HG03066 (cell line): ENCODE results near the gene AGFG2.
"Not testable (repeated sequence)": the region's sequence is repeated elsewhere in the genome, so short reads cannot be mapped to it uniquely, and the experiment has no call there.

Experiments used
- ATAC-seq: cut with Tn5 transposase; IDR thresholded peaks from one replicate; pipeline ENCODE4 v1.9.1; 2021; ENCODE audit warnings: low read depth; ENCODE audit not compliant: unreplicated experiment

The AGFG2 gene

GRCh38 chr7:100538654-100539435, at the start of gene AGFG2:
AGFG2 (plus strand) TSS chr7:100539203; CDS start chr7:100539347, 144 bp downstream.
- ATAC-seq: peak; percentile 93

GRCh38 chr7:100489824-100490223, 49.2 kb upstream of the AGFG2 start:
- ATAC-seq: no peak

- ATAC-seq: no peak
Observed at GRCh38 chr7:100490483-100491191, 48.4 kb upstream of the AGFG2 start.

GRCh38 chr7:100491192-100491578, 47.8 kb upstream of the AGFG2 start:
- ATAC-seq: no peak

- no peak for ATAC-seq
Observed at GRCh38 chr7:100492738-100493475, 46.1 kb upstream of the AGFG2 start.

- no peak for ATAC-seq
Observed at GRCh38 chr7:100493476-100494264, 45.3 kb upstream of the AGFG2 start.

- ATAC-seq: no peak
Observed at GRCh38 chr7:100496509-100496908, 42.5 kb upstream of the AGFG2 start.

GRCh38 chr7:100500743-100501142, 38.3 kb upstream of the AGFG2 start:
- ATAC-seq: not testable (repeated sequence)

GRCh38 chr7:100504031-100504430, 35.0 kb upstream of the AGFG2 start:
- ATAC-seq: not testable (repeated sequence)

GRCh38 chr7:100504887-100505611, 34.0 kb upstream of the AGFG2 start:
- no peak for ATAC-seq

GRCh38 chr7:100506356-100506923, 32.6 kb upstream of the AGFG2 start:
- ATAC-seq: no peak

- ATAC-seq: no peak
Observed at GRCh38 chr7:100509231-100509630, 29.8 kb upstream of the AGFG2 start.

- ATAC-seq: no peak
Observed at GRCh38 chr7:100510437-100511239, 28.4 kb upstream of the AGFG2 start.

GRCh38 chr7:100513212-100513810, 25.7 kb upstream of the AGFG2 start:
- no peak for ATAC-seq

GRCh38 chr7:100515072-100515532, 23.9 kb upstream of the AGFG2 start:
- no peak for ATAC-seq

- ATAC-seq: peak; percentile 82
Observed at GRCh38 chr7:100516135-100516812, 22.7 kb upstream of the AGFG2 start.

GRCh38 chr7:100517305-100517704, 21.7 kb upstream of the AGFG2 start:
- ATAC-seq: no peak

- no peak for ATAC-seq
Observed at GRCh38 chr7:100519580-100519979, 19.4 kb upstream of the AGFG2 start.
